Glomerular endothelial cell (primary cell): ENCODE measurements around the gene FIG4. TPM values are rescaled to one million over a fixed set of nuclear protein-coding genes. Genes with fewer than 3 reads are reported as not detected.
"Not testable (repeated sequence)": the region's sequence is repeated elsewhere in the genome, so short reads cannot be mapped to it uniquely, and the experiment has no call there.

Experiments
- DNase-seq: peaks from one replicate; pipeline ENCODE4 v3.0.0-alpha.2; 2011; ENCODE audit warnings: low read depth, low spot score; ENCODE audit errors: extremely low read depth
- total RNA-seq: library from RNA; depleted of rRNA; stranded (reverse); fragments of >200 nt; gene quantifications from 2 replicates; pipeline ENCODE4 v1.2.3, GENCODE V29; 2015

FIG4 gene
- total RNA-seq, 1 donor from 2014 or later = 12.8 TPM

DNA sequence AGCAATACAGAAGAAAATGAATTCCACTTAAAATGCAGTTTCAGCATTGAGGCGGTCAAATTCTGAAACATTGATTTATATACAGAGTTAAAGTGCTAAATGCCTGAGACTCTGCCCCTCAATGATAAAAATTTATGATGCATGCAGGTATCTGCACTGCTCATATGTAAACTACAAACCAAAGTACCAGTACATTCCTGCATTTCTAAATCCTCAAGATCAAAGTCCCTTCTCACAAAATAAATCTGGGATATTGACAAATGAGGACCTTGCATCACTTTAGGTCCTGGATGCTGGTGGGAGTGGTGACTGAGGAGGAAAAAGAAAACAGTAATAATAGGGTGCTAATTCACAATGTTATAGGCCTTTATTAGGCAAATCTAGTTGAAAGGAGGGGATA lies 101.9 kb downstream of the FIG4 start:
- no peak for DNase-seq

GRCh38 chr6:109793792-109794191 lies 102.7 kb downstream of the FIG4 start:
- DNase-seq = peak; percentile 81

- no peak for DNase-seq
These were observed 103.3 kb downstream of the FIG4 start for GRCh38 chr6:109794201-109794923.

GRCh38 chr6:109795994-109796555 lies 105.0 kb downstream of the FIG4 start:
- DNase-seq = no peak

DNA sequence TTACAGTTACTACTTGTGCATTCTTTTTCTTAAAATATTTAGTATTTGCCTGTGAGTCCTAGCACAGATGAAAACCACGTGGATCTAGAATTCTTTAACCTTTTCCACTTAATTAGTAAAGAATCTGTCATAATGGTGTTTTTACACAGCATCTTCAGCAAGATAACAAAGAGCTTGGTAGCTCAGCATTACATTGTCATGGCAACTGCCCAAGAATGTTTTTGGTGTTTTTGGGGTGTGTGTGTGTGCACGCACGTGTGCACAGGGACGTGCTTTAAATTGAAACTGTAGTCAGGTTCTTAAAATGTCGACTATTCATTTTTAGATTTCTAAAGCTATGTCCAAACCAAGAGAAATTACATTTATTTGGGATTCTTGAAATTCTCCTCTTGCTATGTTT lies 108.0 kb downstream of the FIG4 start:
- no peak for DNase-seq

- no peak for DNase-seq
These were observed 108.6 kb downstream of the FIG4 start for GRCh38 chr6:109799664-109800063.

DNA sequence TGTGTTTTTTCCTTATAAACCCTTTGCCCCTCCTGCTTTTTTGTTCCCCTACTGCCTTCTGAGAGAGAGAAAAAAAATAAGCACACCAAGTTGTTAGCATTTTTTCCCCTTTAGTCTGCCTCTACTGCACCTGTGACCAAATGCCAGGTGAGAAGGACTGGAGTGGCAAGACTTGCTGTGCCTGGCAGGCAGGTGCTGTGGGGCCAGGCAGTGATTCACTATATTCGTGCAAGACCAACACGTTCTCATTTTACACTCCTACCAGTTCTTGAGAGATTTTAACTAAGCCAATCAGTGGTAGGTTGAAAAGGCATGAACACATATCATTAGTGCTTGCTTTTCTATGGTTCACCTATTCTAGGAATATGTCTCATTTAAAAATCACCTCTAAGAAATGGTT lies 109.7 kb downstream of the FIG4 start:
- no peak for DNase-seq

- DNase-seq = no peak
These were observed 110.7 kb downstream of the FIG4 start for GRCh38 chr6:109801794-109802193.

GRCh38 chr6:109804020-109804419 lies 112.9 kb downstream of the FIG4 start:
- DNase-seq = no peak

- DNase-seq = no peak
These were observed 116.8 kb downstream of the FIG4 start for GRCh38 chr6:109807881-109808280.

DNA sequence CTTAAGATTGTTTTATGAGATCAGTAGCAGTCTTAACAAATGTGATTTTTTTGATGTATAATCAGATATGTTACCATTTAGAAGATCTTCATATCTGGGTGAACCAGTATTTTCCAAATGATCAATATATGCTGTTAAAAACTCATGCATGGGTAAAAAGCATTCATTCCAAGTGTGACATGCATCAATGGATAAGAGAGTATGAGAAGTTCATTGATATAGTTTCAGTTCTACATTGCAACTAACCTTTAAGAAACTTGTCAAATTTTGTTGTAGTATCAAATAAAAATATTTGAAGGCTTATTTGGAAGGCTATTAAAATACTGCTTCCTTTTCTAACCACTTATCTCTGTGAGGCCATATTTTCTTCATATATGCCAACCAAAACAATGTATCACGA lies 117.7 kb downstream of the FIG4 start:
- no peak for DNase-seq

DNA sequence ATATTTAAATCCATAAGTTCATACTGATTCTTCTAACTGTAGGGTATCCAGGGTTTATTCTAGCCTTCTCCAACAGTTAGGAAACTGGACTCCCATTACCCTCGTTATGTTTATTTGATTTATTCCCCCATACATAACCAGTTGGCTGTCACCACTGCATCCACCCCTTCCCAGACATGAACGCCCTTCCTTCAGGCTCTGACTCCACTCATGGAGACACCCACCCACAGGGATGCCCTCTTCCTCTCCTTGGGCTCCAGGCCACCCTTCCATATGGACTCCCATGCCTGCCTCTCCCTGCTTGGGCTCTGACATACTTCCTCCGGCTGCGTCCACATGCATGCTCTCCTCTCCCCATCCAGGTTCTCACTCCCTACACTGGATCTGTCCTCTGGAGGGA lies 124.0 kb downstream of the FIG4 start:
- DNase-seq = no peak

DNA sequence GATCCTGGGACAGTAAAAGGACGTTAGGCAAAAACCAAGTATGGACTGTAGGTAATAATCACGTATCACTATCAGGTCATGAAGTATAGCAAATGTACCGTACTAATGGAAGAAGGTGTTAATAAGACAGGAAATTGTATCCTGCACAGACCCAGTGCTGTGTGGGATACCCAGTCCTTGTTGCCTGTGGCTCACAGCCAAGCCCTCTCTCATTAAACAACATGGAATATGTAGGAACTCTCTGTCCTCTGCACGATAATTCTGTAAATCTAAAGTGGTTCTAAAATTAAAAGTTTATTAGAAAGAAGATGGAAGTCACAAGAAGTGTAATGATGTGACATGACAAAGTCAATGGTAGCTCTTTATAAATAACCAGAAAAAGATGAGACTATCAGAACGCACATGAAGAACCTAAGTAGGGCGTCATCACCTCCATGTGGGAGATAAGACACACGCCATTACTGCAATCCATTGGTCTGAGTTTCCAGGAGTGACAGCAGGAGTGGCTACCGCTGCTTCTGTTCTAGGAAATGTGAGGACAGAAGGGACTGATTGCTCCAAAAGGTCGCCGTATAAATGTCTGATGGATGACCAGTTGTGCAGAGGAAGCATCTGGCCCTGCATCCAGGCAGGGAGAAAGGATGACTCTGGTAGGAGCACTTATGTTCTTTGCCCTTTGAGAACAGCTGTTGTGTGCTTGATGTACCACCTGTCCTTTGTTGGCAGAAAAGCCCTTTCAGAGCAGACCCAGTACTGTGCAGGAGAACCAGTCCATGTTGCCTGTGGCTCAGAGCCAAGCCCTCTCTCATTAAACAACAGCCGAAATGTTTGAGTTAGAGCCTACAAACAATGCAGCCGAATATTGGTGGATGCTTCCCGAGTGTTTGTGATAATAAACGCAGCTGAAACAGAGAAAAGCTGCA lies 125.6 kb downstream of the FIG4 start:
- no peak for DNase-seq

DNA sequence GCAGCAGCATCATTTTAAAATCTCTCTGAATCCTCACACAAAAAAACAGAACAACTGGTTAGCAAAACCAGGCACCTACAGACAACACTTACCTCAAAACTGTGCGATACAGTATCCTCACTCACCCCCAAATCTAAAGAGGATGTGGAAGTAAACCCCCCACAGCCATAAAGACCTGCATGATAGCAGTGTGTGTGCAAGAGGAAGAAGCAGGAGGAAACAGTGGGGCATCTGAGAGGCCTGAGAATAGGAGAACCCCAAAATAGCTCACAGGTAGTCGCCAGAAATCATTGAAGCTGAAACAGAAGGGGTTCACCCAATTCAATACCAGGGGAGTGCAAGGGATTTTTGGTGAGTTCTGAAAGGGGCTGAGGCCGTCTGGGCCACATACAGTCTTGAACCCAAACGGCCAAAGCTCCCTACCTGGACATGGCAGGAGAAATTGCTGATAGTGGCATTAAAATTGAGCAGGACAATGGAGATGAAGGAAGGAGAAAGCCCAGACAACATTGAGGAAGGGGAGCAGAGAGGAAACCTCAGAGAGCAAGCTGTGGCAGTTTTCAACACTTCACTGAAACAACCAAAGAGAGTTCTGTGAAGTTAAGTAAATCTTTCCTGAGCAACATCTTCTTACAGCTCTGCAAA lies 129.7 kb downstream of the FIG4 start:
- no peak for DNase-seq

DNA sequence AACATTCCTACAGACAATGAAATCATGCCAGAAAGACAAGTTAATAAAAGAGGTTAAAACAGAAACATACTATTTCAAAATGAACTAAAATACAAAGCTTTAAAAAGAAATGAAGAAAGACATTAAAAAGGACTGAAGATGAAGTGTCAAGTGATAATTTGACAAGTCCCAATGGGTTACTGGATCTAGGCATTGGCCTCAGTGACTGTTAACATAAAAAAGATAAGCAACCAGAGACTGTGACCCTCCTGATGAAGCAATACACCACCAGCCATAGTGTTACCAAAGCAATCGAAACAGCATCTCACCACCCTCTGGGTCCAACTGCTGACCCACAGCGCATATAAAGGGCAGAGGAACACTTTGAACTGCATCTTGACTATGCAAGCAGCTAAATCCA lies 130.3 kb downstream of the FIG4 start:
- no peak for DNase-seq

DNA sequence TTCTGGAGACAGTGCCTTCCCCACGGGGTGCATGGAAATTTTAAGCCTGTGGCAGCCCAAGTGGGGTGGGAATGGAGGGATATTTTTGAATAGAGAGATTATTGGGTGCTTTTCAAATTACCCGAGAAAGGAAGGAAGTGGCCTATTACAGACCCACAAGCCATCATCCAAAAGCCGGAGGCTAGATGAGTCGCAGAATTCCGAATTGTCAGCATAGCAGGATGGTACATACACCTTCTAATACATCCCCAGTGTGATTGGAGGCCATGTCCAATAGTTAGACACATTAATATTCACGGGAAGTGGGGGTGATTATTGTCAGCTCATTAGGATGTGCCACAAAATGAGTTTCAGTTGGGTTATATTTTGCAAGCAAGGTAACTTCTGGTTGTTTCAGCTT lies 133.0 kb downstream of the FIG4 start:
- no peak for DNase-seq

- no peak for DNase-seq
These were observed 135.5 kb downstream of the FIG4 start for GRCh38 chr6:109826551-109826950.

- DNase-seq = not testable (repeated sequence)
These were observed 140.3 kb downstream of the FIG4 start for GRCh38 chr6:109831352-109831751.

GRCh38 chr6:109834131-109834530 lies 143.0 kb downstream of the FIG4 start:
- DNase-seq = no peak

DNA sequence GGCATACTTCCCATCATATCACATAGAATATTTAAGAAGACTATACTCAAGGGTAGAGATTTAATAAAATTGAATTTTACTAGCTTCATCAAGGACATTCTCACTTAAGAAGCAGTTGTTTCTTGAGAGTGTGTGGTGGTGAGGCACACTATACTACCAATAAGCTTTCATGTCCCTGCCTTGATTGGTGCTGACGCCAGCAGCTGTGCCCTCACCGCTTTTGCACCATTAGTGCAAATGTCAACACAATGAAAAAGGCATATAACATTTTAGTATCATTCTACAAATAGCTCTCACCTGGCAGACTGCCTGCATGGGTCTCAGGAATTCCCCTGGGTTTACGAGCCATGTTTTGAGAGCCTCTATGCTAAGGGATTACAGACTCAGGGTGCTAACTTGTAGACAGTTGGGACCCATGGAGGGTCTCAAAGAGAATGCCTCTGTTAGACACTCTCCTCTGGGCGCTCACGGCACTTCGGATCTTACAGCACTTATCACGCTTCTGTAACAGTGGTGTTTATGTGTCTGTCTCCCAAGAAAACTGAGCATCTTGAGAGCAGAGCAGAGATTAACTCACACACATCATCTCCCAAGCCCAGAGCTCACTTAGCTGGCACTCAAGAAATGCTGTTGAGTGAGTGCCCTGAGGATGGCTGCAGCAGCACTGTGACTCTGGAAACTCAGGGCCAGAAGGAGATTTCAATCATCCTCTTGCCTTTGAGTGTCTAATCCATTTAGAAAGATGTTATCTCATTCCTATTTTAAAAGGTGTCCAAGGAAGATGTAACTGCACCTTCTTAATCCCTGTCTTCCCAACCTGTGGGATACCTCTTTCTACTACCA lies 143.7 kb downstream of the FIG4 start:
- no peak for DNase-seq
